Left cardiac atrium (tissue), 4 donors: Measurements from ENCODE around the gene TPTE2. TPM values are rescaled to one million over a fixed set of nuclear protein-coding genes. Genes with fewer than 3 reads are reported as not detected.
"Not testable (repeated sequence)": the region's sequence is repeated elsewhere in the genome, so short reads cannot be mapped to it uniquely, and the experiment has no call there.

Source experiments
- ATAC-seq, 2 donors: fragments of 200-7000 bp; cut with Tn5 transposase; one replicate each; pipeline ENCODE4 v1.9.1; 2020; ENCODE audit warnings: mild to moderate bottlenecking in 2 of 2, moderate library complexity in 2 of 2
- DNase-seq: peaks from one replicate; pipeline ENCODE4 v3.0.0-alpha.2; 2020
- intact Hi-C, 2 donors: fragments of 100-400 bp; cut with DNase I; formaldehyde crosslinking; loops; one replicate each; pipeline versions ENCODE4 v1.14.1 to v1.15.1; 2022 to 2023
- total RNA-seq, 2 donors: library from RNA; stranded (reverse); fragmentation: NEBNext Ultra II Directional; extraction: Animal tissue kit (Norgen Biotek cat#: 25700); gene quantifications; one replicate each; pipeline ENCODE4 v1.2.1, GENCODE V29; 2021
- donor health status: DM: no; HTN: yes; CAD: no.
- donor health status: DM: no; HTN: yes; CAD: no; lungs with severe emphysema.
- donor health status: DM: yes; HTN: yes; CAD: no.
- donor health status: Dilated cardiomyopathy.

TPTE2 gene
- total RNA-seq, 2 donors from 2014 or later, result not detected

DNA sequence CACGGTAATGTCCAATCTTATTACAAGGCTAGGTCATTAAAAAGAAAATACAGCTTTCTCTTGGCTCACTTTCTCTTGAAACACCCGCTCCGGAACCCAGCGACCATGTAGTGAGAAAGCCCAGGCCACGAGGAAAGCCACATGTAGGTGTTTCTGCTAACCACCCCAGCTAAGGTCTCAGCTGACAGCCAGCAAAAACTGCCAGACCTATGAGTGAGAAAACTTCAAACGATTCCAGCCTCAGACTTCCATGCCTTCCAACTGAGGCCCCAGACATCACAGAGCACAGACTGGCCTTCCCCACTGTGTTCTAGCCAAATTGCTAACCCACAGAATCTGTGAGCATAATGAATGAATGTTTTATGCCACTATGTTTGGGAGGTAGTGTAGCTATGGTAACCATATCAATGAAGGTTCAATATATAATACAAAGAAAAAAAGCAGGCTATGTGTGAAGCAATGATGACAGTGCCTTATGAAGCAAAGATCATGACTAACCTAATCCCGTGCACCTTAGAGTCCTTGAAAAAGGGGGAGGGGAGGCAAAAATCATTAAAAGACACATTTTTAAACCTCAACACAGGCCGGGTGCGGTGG, 11.9 kb upstream of the TPTE2 start:
- ATAC-seq, result no peak
- intact Hi-C loops, result no loop called here
- DNase-seq, result no peak

DNA sequence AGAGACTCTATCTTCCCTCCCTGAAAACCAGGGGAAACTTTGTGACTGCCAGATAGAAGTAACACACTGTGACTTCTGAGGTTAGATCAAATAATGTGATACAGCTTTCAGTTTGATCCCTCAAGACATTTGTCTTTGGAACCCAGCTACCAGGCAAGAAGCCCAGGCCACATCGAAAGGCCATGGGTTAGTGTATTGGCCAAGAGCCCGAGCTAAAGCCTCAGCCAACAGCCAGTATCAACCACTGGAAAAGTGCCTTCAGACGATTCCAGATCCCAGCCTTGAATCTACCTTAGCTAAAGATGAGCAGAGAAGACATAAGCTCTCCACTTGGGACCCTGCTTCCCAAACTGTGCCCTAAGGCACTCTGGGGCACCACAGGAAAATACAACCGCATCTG, 10.9 kb upstream of the TPTE2 start:
- DNase-seq (no peak), ATAC-seq (no peak)
- intact Hi-C loops, result no loop called here

DNA sequence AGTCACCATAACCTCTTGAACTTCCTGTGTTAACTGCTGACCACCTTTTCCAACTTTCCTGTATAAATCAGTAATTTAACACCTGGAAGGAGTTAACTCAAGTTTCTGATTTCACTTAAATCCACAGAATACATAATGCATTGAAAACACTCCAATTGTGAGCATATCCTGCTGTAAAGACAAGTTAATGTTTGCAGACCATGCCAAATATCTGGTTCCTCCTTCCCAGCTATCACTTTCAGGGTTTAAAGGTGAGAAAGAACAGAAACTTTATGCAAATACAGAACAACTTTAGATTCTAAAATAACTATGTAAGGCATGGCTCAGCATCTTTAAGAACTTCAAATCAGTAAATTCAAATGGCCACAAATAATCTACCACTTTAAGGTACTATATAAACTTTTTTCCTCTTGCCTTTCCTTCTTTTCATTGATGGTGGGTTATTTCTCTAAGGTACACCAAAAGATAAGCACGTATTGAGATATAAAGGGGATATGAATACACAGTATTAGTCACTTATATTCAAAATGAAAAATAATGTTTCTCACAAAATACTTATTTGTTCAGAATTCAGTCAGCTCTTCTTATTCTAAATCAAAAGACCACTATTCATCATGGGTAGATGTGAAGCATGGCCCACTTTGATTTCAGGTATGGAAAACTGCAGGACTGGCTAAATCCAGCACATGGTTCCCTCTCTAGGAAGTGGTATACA, 6.6 kb upstream of the TPTE2 start:
- intact Hi-C loops, result no loop called here
- ATAC-seq (no peak), DNase-seq (no peak)

DNA sequence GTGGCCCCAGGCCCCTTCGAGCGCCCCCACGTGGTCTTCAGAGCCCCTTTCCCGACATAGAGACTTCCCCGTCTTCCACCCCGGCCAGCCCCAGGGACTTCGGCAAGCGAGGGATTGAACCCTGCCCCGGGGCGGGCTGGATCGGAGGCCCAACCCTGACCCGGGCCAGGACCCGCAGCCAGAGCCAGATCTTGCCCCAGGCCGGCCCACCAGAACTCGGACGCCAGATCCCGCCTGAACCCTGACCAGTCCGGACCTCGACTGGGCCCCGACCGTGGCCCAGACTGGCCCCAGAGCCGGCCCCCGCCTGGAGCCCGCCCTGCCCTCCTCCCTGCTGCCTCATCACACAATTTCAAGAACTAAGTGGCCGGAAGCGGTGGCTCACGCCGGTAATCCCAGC, 253 bp upstream of the TPTE2 start:
- ATAC-seq (no peak), DNase-seq (no peak)
- intact Hi-C loops, result no loop called here

DNA sequence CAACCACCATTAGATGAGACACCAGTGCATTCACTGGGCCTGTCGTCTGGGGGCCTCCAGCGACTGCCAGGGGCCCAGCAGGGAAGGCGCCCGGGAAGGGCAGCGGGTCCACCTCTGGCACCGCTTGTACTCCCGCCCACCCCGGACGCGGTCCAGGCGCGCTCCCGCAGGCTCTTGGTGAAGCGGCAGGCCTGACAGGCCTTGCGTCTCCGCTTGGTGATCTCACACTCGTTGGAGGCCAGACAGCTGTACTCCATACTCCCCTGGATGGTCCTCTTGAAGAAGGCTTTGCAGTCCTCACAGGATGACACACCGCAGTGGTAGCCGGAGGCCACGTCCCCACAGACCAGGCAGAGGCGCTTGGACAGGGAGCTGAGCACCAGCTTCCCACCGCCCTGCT, 660 bp downstream of the TPTE2 start:
- ATAC-seq, intact Hi-C loops, DNase-seq: not testable (repeated sequence)

DNA sequence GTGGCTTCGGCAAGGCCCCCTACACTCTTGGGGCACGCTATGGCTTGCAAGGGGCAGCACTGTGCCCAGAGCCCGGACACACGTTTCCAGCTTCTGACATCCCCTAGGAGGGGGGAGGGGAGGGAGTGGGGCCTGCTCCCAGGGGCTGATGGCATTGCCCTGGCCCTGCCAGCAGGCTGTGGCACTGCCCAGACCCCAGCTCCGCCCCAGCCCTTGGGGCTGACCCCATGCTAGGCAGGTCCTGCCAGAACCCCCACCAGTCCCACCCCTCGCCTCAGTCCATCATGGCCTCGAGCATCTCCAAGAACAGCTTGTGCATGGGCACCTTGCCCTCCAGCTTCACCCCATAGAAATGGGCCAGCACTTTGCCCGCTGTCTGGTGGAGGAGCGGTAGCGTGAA, 1.6 kb downstream of the TPTE2 start:
- intact Hi-C loops, DNase-seq: not testable (repeated sequence)
- peak in 1 of 2 donors; percentile 18 for ATAC-seq

DNA sequence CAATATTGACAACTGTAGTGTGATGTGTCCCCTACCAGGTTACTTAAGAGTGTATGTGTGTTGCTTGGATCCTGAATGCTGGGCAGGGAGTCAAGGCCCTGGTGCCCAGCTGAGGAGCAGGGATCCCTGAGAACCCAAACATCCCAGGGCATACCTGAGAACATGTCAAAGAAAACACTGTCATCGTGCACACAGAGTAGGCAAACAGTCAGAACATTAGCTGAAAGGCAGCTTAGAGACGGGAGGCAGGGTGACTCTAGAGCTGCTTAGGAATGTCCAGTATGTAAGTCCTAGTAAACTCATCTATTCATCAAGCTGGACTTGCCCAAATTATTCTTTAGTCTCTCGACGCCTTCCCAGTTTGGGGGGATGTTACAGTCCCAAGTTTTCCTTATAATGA, 4.0 kb downstream of the TPTE2 start:
- ATAC-seq, DNase-seq, intact Hi-C loops: not testable (repeated sequence)

DNA sequence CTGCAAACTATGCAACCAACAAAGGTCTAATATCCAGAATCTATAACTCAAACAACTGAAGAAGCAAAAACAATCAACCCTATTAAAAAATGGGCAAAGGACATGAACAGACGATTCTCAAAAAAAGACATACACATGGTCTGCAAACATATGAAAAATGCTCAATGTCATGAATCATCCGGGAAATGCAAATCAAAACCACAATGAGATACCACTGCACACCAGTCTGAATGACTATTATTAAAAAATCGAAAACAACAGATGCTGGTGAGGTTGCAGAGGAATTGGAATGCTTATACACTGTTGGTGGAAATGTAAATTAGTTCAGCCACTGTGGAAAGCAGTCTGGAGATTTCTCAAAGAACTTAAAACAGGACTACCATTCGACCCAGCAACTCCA, 12.1 kb downstream of the TPTE2 start:
- DNase-seq, ATAC-seq, intact Hi-C loops: not testable (repeated sequence)

DNA sequence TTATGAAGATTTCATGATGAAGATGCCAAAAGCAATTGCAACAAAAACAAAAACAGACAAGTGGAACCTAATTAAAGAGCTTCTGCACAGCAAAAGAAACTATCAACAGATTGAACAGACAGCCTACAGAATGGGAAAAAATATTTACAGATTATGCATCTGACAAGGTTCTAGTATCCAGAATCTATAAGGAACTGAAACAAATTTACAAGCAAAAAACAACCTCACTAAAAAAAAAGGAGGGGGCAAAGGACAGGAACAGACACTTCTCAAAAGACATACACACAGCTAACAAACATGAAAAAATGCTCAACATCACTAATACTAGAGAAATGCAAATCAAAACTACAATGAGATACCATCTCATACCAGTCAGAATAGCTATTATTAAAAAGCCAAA, 35.7 kb downstream of the TPTE2 start:
- ATAC-seq, DNase-seq, intact Hi-C loops: not testable (repeated sequence)

DNA sequence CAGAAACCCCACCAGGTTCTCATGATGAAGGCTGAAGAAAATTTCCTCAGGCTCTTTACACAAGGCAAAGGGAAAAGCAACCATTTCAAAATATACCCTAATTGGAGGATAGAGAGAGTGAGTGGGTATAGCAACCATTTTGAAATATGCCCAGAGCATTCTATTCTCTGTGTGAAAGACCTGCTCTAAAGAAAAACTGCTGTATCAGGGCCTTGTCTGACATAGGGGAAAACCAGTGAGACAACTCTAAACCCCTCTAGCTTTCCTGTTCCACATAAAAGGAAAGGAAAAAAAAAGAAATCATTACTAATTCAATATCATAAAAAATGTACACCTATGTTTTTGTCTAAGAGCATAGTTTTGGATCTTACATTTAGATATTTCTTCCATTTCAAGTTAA, 42.3 kb downstream of the TPTE2 start:
- intact Hi-C loops, result no loop called here
- ATAC-seq (no peak), DNase-seq (no peak)

DNA sequence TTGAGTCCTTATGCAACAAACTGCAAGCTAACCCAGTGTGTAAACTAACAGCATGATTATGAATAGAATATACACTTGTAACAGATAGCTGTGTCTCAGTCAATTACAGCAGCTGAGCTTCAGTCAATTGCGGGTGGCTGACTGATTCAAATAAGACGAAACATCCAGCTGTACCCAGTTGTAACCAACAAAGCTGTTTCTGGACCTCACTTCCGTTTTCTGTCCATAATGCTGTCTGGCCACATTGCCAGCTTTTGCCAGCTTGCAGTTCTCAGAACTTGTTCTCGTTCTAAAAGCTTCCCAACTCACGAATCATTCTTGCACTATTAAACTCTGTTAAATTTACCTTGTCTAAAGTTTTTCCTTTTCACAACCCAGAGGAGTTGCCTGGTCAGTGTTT, 53.7 kb downstream of the TPTE2 start:
- ATAC-seq, DNase-seq, intact Hi-C loops: not testable (repeated sequence)

DNA sequence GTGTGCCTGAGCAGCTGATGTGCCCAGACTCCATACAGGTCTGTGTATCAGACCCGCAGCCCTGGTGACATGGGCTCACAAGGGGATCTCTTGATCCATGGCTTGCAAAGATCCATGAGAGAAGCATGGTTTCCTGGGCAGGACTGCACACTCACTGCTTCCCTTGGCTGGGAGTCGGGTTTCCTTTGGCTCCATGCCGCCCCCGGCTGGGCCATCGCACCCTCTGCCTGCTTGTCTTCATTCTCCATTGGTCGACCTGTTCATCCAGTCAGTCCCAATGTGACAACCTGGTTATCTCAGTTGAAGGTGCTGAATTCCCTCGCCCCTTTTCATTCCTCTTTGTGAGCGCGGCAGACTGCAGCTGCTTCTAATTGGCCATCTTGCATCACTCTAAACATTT, 101.2 kb downstream of the TPTE2 start:
- intact Hi-C loops, DNase-seq, ATAC-seq: not testable (repeated sequence)

DNA sequence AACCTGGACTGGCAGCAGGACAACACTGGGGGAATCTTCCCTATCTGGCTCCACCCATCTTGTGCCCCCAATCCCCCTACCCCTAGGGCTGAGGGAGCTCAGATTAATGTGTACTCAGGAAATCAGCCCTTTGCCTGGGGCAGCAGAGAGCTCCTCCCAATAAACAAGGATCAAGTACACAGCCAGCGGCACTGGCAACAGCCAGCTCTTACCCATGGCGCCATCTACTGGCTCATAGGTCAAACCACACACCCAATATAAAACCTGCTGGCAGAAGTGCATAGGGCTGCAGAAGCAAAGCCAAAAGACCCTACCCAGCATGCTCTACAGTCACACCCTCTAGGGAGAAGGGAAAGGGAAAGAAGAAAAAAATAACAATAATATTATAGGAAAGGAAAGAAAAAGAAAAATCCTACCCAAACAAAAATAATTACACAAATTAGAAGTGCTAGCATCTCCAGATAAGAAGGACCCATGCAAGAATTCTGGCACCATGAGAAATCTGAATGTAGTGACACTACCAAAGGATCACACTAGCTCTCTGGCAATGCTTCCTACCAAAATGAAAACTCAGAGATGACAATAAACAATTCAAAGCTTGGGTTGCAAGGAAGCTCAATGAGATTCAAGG, 122.2 kb downstream of the TPTE2 start:
- DNase-seq, result peak; percentile 24
- not testable (repeated sequence) for ATAC-seq

DNA sequence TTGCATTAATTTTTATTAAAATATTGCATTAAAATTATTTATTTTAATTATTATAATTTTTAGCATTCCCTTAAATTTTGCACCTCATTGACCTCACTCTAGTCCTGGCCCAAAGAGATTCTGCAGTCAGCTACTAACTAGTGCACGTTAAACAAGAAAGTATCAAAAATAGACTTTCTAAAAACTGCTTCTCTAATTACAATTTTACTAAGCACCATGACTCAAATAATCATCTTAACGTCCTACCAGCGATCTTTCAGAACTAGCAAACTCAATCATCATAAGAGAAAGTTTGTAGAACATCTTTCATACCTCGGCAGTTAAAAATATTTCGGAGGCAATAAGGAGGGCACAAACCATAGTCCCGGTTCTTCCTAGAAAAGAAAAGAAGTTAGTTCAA, 123.6 kb downstream of the TPTE2 start:
- intact Hi-C loops, ATAC-seq, DNase-seq: not testable (repeated sequence)

More for the DNA sequence above, 122.2 kb downstream of the TPTE2 start:
- intact Hi-C loops, result not testable (repeated sequence)

DNA sequence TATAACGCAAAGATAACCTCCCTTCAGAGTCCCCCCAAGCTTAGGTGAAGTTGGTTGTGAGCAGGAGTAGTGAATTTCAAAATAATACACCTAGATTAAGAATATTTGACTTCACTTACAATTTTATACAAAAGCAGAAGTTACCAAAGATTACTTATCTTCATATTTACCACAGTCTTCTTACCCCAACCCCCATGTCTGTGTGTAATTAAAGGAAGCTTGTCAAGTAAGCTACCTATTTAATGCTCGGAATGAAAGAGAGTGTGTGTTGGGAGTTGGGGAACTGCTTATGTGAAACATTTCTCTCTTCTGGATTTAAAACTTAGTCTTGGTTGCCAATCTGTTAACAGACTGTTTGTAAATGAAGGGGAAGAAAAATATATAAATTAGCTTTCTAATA, 139.1 kb downstream of the TPTE2 start:
- DNase-seq, ATAC-seq, intact Hi-C loops: not testable (repeated sequence)

DNA sequence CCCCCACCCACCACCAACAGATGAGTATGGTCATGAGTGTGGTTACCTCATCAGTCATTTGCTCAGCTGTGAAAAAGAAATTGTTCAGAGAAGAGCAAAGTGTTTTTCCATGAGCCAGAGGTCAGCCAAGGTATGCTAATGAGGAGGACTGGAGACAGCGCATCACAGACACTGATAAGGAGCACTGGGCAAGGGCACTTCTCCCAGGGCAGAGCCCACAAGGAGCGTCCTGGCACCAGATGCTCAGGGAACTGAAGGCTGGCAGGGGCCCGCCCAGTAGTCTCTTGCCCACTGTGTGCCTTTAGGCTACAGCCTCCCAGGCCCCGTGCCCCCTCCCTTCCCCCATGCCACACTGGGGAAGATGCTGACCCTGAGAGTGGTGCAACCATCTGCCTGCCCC, 148.8 kb downstream of the TPTE2 start:
- ATAC-seq, DNase-seq, intact Hi-C loops: not testable (repeated sequence)

DNA sequence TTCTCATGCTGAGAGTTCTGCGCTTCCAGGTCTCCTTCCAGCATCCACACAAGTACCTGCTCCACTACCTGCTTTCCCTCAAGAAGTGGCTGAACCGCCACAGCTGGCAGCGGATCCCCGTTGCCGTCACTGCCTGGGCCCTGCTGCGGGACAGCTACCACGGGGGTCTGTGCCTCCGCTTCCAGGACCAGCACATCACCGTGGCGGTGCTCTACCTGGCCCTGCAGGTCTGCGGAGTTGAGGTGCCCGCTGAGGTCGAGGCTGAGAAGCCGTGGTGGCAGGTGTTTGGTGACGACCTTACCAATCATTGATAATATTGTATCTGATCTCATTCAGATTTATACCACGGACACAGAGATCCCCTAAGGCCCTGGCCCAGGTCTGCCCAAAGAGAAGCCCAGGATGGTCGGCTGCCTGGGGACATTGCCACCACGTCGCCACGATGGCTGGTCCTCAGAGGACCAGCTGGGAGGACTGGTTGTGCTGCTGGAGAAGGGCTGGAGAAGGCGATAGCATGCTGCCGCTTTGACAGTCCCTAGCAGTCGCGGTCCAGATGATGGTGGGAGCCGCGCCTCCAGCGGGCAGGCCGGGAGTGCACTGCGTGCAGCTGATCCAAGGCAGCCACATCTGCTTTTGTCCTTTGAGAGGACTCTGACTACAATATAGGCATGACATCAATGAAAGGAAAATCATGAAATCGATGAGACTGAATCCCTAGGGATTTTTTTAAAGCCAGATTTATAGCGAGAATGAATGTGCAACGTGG, 178.4 kb downstream of the TPTE2 start:
- ATAC-seq, intact Hi-C loops, DNase-seq: not testable (repeated sequence)

DNA sequence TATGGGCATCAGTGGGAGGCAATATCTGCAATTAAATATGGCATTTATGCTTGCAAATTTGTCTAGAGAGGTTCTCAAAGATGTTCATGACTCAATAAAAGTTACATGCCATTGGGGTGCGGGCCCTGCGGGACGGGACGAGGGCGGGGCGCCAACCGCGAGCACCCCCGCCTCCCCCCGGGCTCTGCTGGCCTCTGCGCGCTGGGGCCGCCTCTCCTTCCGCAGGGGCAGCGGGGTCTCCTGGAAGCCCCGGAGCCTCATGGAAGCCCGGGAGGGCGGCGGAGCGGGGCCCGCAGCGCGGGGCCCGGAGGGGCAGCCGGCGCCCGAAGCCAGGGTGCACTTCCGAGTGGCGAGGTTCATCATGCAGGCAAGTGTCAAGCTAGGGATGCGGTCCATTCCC, 179.2 kb downstream of the TPTE2 start:
- intact Hi-C loops, result no loop called here
- ATAC-seq (no peak), DNase-seq (no peak)
